Measurements from ENCODE around the gene TAF15. TPM values are rescaled to one million over a fixed set of nuclear protein-coding genes. Genes with fewer than 3 reads are reported as not detected.

TAF15 gene
- total RNA-seq, 1 donor: 55.0 TPM

- no peaks in the 10 kb centered on the region for H4K20me1 ChIP-seq (ENCODE audit: insufficient read depth, low read length)
- H3K79me2 ChIP-seq (ENCODE audit: insufficient read depth, low read length): no peaks in the 10 kb centered on the region
- TF ChIP-seq CTCF (IDR thresholded peaks at IDR 0.05; ENCODE audit: extremely low read depth, low read depth, low read length): no peak
- peaks cover 32% of the 10 kb centered on the region for H3K4me1 ChIP-seq (ENCODE audit: insufficient read depth, low read length)
- H3K27ac ChIP-seq (ENCODE audit: low read depth, low read length): peak overlapping the region; percentile 22
- no peak overlapping the region for H3K4me3 ChIP-seq (ENCODE audit: insufficient read depth, low read length)
- H3K36me3 ChIP-seq (ENCODE audit: insufficient read depth, low read length): no peaks in the 10 kb centered on the region
- DNase-seq (ENCODE audit: insufficient read length, low spot score, missing footprints): peak; percentile 82
- no peak overlapping the region for H2AFZ ChIP-seq (ENCODE audit: low read length)
- H3K27me3 ChIP-seq (ENCODE audit: insufficient read depth, low read length): no peaks in the 10 kb centered on the region
- H3K9me3 ChIP-seq (ENCODE audit: low read depth, low read length): no peaks in the 10 kb centered on the region
- peak overlapping the region; percentile 23 for H3K4me2 ChIP-seq (ENCODE audit: insufficient read depth, low read length)
Measured at GRCh38 chr17:35892091-35893035, 83.1 kb downstream of the TAF15 start.

GRCh38 chr17:35893751-35894150, 84.5 kb downstream of the TAF15 start:
- H3K79me2 ChIP-seq (ENCODE audit: insufficient read depth, low read length): no peaks in the 10 kb centered on the region
- H3K27me3 ChIP-seq (ENCODE audit: insufficient read depth, low read length): no peaks in the 10 kb centered on the region
- no peaks in the 10 kb centered on the region for H3K36me3 ChIP-seq (ENCODE audit: insufficient read depth, low read length)
- H4K20me1 ChIP-seq (ENCODE audit: insufficient read depth, low read length): no peaks in the 10 kb centered on the region
- no peak overlapping the region for H2AFZ ChIP-seq (ENCODE audit: low read length)
- H3K27ac ChIP-seq (ENCODE audit: low read depth, low read length): no peak overlapping the region
- DNase-seq (ENCODE audit: insufficient read length, low spot score, missing footprints): no peak
- no peak for TF ChIP-seq CTCF (IDR thresholded peaks at IDR 0.05; ENCODE audit: extremely low read depth, low read depth, low read length)
- H3K4me2 ChIP-seq (ENCODE audit: insufficient read depth, low read length): no peak overlapping the region
- H3K4me3 ChIP-seq (ENCODE audit: insufficient read depth, low read length): no peak overlapping the region
- H3K9me3 ChIP-seq (ENCODE audit: low read depth, low read length): no peaks in the 10 kb centered on the region
- H3K4me1 ChIP-seq (ENCODE audit: insufficient read depth, low read length): peaks cover 32% of the 10 kb centered on the region

- H2AFZ ChIP-seq (ENCODE audit: low read length): no peak overlapping the region
- no peaks in the 10 kb centered on the region for H4K20me1 ChIP-seq (ENCODE audit: insufficient read depth, low read length)
- H3K36me3 ChIP-seq (ENCODE audit: insufficient read depth, low read length): no peaks in the 10 kb centered on the region
- no peak overlapping the region for H3K4me2 ChIP-seq (ENCODE audit: insufficient read depth, low read length)
- TF ChIP-seq CTCF (IDR thresholded peaks at IDR 0.05; ENCODE audit: extremely low read depth, low read depth, low read length): no peak
- peaks cover 32% of the 10 kb centered on the region for H3K4me1 ChIP-seq (ENCODE audit: insufficient read depth, low read length)
- no peak overlapping the region for H3K4me3 ChIP-seq (ENCODE audit: insufficient read depth, low read length)
- H3K27me3 ChIP-seq (ENCODE audit: insufficient read depth, low read length): no peaks in the 10 kb centered on the region
- no peaks in the 10 kb centered on the region for H3K79me2 ChIP-seq (ENCODE audit: insufficient read depth, low read length)
- no peak overlapping the region for H3K27ac ChIP-seq (ENCODE audit: low read depth, low read length)
- no peaks in the 10 kb centered on the region for H3K9me3 ChIP-seq (ENCODE audit: low read depth, low read length)
- no peak for DNase-seq (ENCODE audit: insufficient read length, low spot score, missing footprints)
Measured at GRCh38 chr17:35894206-35894605, 84.9 kb downstream of the TAF15 start.

Measured in osteoblast (primary cell).